Thoracic aorta (tissue), 2 donors: ENCODE data around the gene CHPT1. TPM values are rescaled to one million over a fixed set of nuclear protein-coding genes. Genes with fewer than 3 reads are reported as not detected.
A peak's percentile ranks its signal among the peaks of the same experiment; 100 is the strongest.

Experiments
- ATAC-seq: fragments of 150-250 bp; one replicate; pipeline ENCODE4 v1.8.0; 2017; ENCODE audit warnings: low read depth; ENCODE audit not compliant: insufficient number of reproducible peaks, low FRiP score
- DNase-seq: peaks from one replicate; pipeline ENCODE4 v3.0.0-alpha.2; 2020; ENCODE audit warnings: low spot score
- H3K27ac ChIP-seq, 2 donors: fragments of 200-600 bp; sonication (generic); 1 replicate in 1 of 2; 2 replicates in 1 of 2; pipeline ENCODE4 v1.5.1; 2016; ENCODE audit warnings: mild to moderate bottlenecking in 2 of 2, moderate library complexity in 2 of 2
- H3K27me3 ChIP-seq: fragments of 200-600 bp; sonication (generic); replicated peaks from 2 replicates; pipeline ENCODE4 v1.6.0; 2016; ENCODE audit warnings: mild to moderate bottlenecking; ENCODE audit not compliant: insufficient read depth
- H3K36me3 ChIP-seq: fragments of 200-600 bp; sonication (generic); one replicate; pipeline ENCODE4 v1.5.1; 2016
- H3K4me1 ChIP-seq, 2 donors: fragments of 200-600 bp; sonication (generic); 1 replicate in 1 of 2; 2 replicates in 1 of 2; pipeline versions ENCODE4 v1.5.1 to v1.6.0; 2016; ENCODE audit warnings: low read depth in 2 of 2, mild to moderate bottlenecking in 1 of 2; ENCODE audit not compliant: control insufficient read depth in 1 of 2
- H3K4me3 ChIP-seq: fragments of 200-600 bp; sonication (generic); 2 replicates; pipeline ENCODE4 v1.5.1; 2016; ENCODE audit warnings: mild to moderate bottlenecking
- H3K9me3 ChIP-seq: fragments of 200-600 bp; sonication (generic); 2 replicates; pipeline ENCODE4 v1.5.1; 2016
- total RNA-seq, 2 donors: library from RNA; depleted of rRNA; stranded (reverse); fragments of >200 nt; gene quantifications; one replicate each; pipeline versions ENCODE4 v1.1.0 to v1.2.3, GENCODE V29; 2016
- TF ChIP-seq, protein P1 (sequence below): fragments of 200-600 bp; sonication (generic); IDR thresholded peaks from one replicate; pipeline ENCODE4 v1.5.1; 2019; ENCODE audit warnings: antibody characterized with exemption

CHPT1 gene
- total RNA-seq, 2 donors from 2014 or later = 47.6 to 64.2 TPM

DNA sequence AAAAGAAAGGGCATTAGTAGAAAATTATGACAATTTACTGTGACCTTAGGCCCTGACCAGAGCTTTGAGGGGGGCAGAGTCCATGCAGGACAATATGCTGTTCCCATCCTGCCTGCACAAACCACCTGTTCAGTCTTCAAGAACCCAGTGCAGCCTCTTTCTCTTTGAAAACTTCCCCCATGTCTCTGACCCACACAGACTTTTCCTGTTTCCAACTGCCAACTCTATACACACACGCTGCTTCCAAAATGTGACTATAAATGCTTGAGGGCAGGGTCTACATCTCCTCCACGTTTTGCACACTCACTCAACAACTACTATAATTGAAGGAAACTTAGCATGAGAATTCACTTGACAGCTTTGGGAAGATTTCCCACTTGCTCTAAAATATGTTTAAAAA, 78.4 kb downstream of the CHPT1 start:
- peaks cover 6% of the 10 kb centered on the region for H3K36me3 ChIP-seq
- no peaks in the 10 kb centered on the region for H3K27me3 ChIP-seq
- no peaks in the 10 kb centered on the region for H3K9me3 ChIP-seq
- H3K4me3 ChIP-seq = no peak overlapping the region
- H3K4me1 ChIP-seq = no peaks in the 10 kb centered on the region
- ATAC-seq = no peak
- DNase-seq = no peak
- TF ChIP-seq, protein P1, sequence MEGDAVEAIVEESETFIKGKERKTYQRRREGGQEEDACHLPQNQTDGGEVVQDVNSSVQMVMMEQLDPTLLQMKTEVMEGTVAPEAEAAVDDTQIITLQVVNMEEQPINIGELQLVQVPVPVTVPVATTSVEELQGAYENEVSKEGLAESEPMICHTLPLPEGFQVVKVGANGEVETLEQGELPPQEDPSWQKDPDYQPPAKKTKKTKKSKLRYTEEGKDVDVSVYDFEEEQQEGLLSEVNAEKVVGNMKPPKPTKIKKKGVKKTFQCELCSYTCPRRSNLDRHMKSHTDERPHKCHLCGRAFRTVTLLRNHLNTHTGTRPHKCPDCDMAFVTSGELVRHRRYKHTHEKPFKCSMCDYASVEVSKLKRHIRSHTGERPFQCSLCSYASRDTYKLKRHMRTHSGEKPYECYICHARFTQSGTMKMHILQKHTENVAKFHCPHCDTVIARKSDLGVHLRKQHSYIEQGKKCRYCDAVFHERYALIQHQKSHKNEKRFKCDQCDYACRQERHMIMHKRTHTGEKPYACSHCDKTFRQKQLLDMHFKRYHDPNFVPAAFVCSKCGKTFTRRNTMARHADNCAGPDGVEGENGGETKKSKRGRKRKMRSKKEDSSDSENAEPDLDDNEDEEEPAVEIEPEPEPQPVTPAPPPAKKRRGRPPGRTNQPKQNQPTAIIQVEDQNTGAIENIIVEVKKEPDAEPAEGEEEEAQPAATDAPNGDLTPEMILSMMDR = no peak
- H3K27ac ChIP-seq = no peak overlapping the region

- Histone ChIP-seq H3K4me1 (no peaks in the 10 kb centered on the region), H3K36me3 (peaks cover 5% of the 10 kb centered on the region), H3K27me3 (no peaks in the 10 kb centered on the region), H3K9me3 (no peaks in the 10 kb centered on the region), H3K4me3 (no peak overlapping the region), H3K27ac (peak overlapping the region in 1 of 2 donors; percentile 28)
- DNase-seq (no peak), ATAC-seq (no peak)
- TF ChIP-seq, protein P1 = no peak
Measured at GRCh38 chr12:101777485-101777884, 80.0 kb downstream of the CHPT1 start.

GRCh38 chr12:101777978-101778377, 80.5 kb downstream of the CHPT1 start:
- Histone ChIP-seq H3K36me3 (peaks cover 5% of the 10 kb centered on the region), H3K27ac (no peak overlapping the region), H3K4me1 (no peaks in the 10 kb centered on the region), H3K9me3 (no peaks in the 10 kb centered on the region), H3K4me3 (no peak overlapping the region), H3K27me3 (no peaks in the 10 kb centered on the region)
- TF ChIP-seq, protein P1 = no peak
- ATAC-seq = no peak
- no peak for DNase-seq

Other genes with a start within 250 kb of the CHPT1 start
- not detected for gene SPIC, start 222.3 kb upstream of the CHPT1 start, total RNA-seq
- 1 to 10 TPM in 1 of 2 donors, under 1 TPM in 1; 0.49 to 1.5 TPM for gene MYBPC1, start 102.7 kb upstream of the CHPT1 start, total RNA-seq
- not detected for gene SYCP3, start 41.8 kb downstream of the CHPT1 start, total RNA-seq
- 10 to 100 TPM; 24.0 to 28.3 TPM for gene GNPTAB, start 133.3 kb downstream of the CHPT1 start, total RNA-seq
- gene DRAM1, start 179.9 kb downstream of the CHPT1 start, total RNA-seq = 10 to 100 TPM; 24.2 to 35.3 TPM